DND-41 (cell line): ENCODE results near the gene SNX19.

Source experiments
- ATAC-seq: fragments of 200-7000 bp; cut with Tn5 transposase; 3 replicates; pipeline ENCODE4 v1.9.1; 2021; ENCODE audit warnings: low read depth; ENCODE audit not compliant: insufficient read depth
- DNase-seq: peaks from one replicate; pipeline ENCODE4 v3.0.0-alpha.2; 2020
- H2AFZ ChIP-seq: 2 replicates; pipeline ENCODE4 v1.6.0; 2012; ENCODE audit warnings: low read depth, low read length
- H3K27ac ChIP-seq: 2 replicates; pipeline ENCODE4 v1.5.1; 2012; ENCODE audit warnings: low read length, inconsistent platforms
- H3K27me3 ChIP-seq: fragments of 200-600 bp; sonication (generic); 2 replicates; pipeline ENCODE4 v1.6.0; 2012; ENCODE audit warnings: low read length, mild to moderate bottlenecking, inconsistent platforms; ENCODE audit not compliant: insufficient read depth, poor library complexity
- H3K36me3 ChIP-seq: 2 replicates; pipeline ENCODE4 v1.5.1; 2012; ENCODE audit warnings: low read length, inconsistent platforms; ENCODE audit not compliant: insufficient read depth
- H3K4me1 ChIP-seq: 2 replicates; pipeline ENCODE4 v1.5.1; 2012; ENCODE audit warnings: mild to moderate bottlenecking, low read length; ENCODE audit not compliant: insufficient read depth
- H3K4me2 ChIP-seq: 2 replicates; pipeline ENCODE4 v1.6.0; 2012; ENCODE audit warnings: mild to moderate bottlenecking, moderate library complexity, low read length, inconsistent platforms; ENCODE audit not compliant: insufficient read depth
- H3K4me3 ChIP-seq, 2 experiments: fragments of 200-600 bp in 1 of 2; shearing (Covaris generic) in 1 of 2; 2 replicates each; pipeline ENCODE4 v1.5.1; 2012 to 2016; ENCODE audit warnings: inconsistent platforms in 2 of 2, low read length in 2 of 2, mild to moderate bottlenecking in 2 of 2, low read depth in 1 of 2, moderate library complexity in 1 of 2
- H3K79me2 ChIP-seq: 2 replicates; pipeline ENCODE4 v1.6.0; 2012; ENCODE audit warnings: low read length, inconsistent platforms; ENCODE audit not compliant: insufficient read depth
- H3K9ac ChIP-seq: 2 replicates; pipeline ENCODE4 v1.6.0; 2012; ENCODE audit warnings: low read depth, mild to moderate bottlenecking, inconsistent platforms, low read length, moderate library complexity
- H3K9me3 ChIP-seq: 2 replicates; pipeline ENCODE4 v1.5.1; 2012; ENCODE audit warnings: low read length, moderate library complexity, mild to moderate bottlenecking, inconsistent platforms; ENCODE audit not compliant: insufficient read depth, severe bottlenecking
- H4K20me1 ChIP-seq: 2 replicates; pipeline ENCODE4 v1.6.0; 2012; ENCODE audit warnings: low read length; ENCODE audit not compliant: insufficient read depth
- CTCF ChIP-seq: IDR thresholded peaks from 2 replicates; pipeline ENCODE4 v1.5.1; 2012; ENCODE audit warnings: borderline replicate concordance, low read length, moderate library complexity, mild to moderate bottlenecking; ENCODE audit not compliant: poor library complexity, severe bottlenecking; ENCODE audit errors: extremely low read depth
- EZH2 ChIP-seq: IDR thresholded peaks from 3 replicates; pipeline ENCODE4 v1.6.1; 2012; ENCODE audit warnings: borderline replicate concordance, low read depth, mild to moderate bottlenecking, moderate library complexity, low read length, inconsistent platforms; ENCODE audit not compliant: severe bottlenecking

Gene SNX19

GRCh38 chr11:130842001-130842400 lies 74.3 kb downstream of the SNX19 start:
- H3K27ac ChIP-seq: no peak overlapping the region
- no peak overlapping the region for H3K4me3 ChIP-seq
- no peaks in the 10 kb centered on the region for H3K36me3 ChIP-seq
- no peak for ATAC-seq
- DNase-seq: no peak
- H3K9me3 ChIP-seq: no peaks in the 10 kb centered on the region
- no peaks in the 10 kb centered on the region for H3K79me2 ChIP-seq
- H3K4me1 ChIP-seq: no peaks in the 10 kb centered on the region
- H3K4me2 ChIP-seq: no peak overlapping the region
- H2AFZ ChIP-seq: no peak overlapping the region
- H3K9ac ChIP-seq: no peak overlapping the region
- TF ChIP-seq CTCF (no peak), EZH2 (no peak)
- no peaks in the 10 kb centered on the region for H4K20me1 ChIP-seq
- H3K27me3 ChIP-seq: peaks cover 7% of the 10 kb centered on the region

GRCh38 chr11:130840679-130841078 lies 75.6 kb downstream of the SNX19 start:
- Histone ChIP-seq H3K4me2 (no peak overlapping the region), H3K9ac (no peak overlapping the region), H3K36me3 (no peaks in the 10 kb centered on the region), H3K4me1 (no peaks in the 10 kb centered on the region), H3K4me3 (no peak overlapping the region), H3K79me2 (no peaks in the 10 kb centered on the region), H3K27me3 (peaks cover 10% of the 10 kb centered on the region), H2AFZ (no peak overlapping the region), H3K9me3 (no peaks in the 10 kb centered on the region), H3K27ac (no peak overlapping the region), H4K20me1 (no peaks in the 10 kb centered on the region)
- no peak for TF ChIP-seq EZH2
- TF ChIP-seq CTCF: no peak
- ATAC-seq (no peak), DNase-seq (no peak)

- Histone ChIP-seq H3K79me2 (no peaks in the 10 kb centered on the region), H3K9ac (no peak overlapping the region), H3K36me3 (no peaks in the 10 kb centered on the region), H4K20me1 (no peaks in the 10 kb centered on the region), H3K4me2 (no peak overlapping the region), H3K9me3 (no peaks in the 10 kb centered on the region), H3K4me3 (no peak overlapping the region), H2AFZ (no peak overlapping the region), H3K4me1 (no peaks in the 10 kb centered on the region), H3K27me3 (peaks cover 10% of the 10 kb centered on the region), H3K27ac (no peak overlapping the region)
- no peak for DNase-seq
- TF ChIP-seq EZH2: no peak
- TF ChIP-seq CTCF: no peak
- ATAC-seq: no peak
Observed at GRCh38 chr11:130839981-130840666, 76.2 kb downstream of the SNX19 start.
